Measurements from ENCODE around the gene LCN1.

GRCh38 chr9:135559606-135560005 lies 38.4 kb downstream of the LCN1 start:
- no peak for TF ChIP-seq CTCF (IDR thresholded peaks at IDR 0.05)
- TF ChIP-seq POLR2A (IDR thresholded peaks at IDR 0.05), result no peak
